ENCODE measurements around the gene POLR3B.

POLR3B gene

GRCh38 chr12:106552228-106552627 is 194.7 kb downstream of the POLR3B start:
- DNase-seq (ENCODE audit: low read depth) = no peak

All from ELR (cell line).